ENCODE results near the gene AP1G1. TPM values are rescaled to one million over a fixed set of nuclear protein-coding genes. Genes with fewer than 3 reads are reported as not detected.
"Not testable (repeated sequence)": the region's sequence is repeated elsewhere in the genome, so short reads cannot be mapped to it uniquely, and the experiment has no call there.

The AP1G1 gene
- total and polyA plus RNA-seq, 10 of the 15 experiments (the other 5 are each of a cell fraction or from before 2014, with no cell fraction given): 5.9 to 83.7 (median 47.8) TPM

DNA sequence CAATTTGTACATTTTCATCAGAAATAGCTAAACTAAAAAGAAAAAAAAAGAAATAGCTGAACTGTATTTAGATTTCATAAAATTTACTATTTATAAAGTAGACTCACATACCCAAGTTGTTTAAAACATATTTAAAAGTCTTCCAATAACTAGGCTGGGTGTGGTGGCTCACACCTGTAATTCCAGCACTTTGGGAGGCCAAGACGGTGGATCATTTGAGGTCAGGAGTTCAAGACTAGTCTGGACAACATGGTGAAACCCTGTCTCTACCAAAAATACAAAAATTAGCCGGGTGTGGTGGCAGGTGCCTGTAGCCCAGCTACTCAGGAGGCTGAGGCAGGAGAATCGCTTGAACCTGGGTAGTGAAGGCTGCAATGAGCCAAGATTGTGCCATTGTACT is 23.5 kb downstream of the AP1G1 start:
- DNase-seq (ENCODE audit: low read depth, low spot score); H4K20me1 ChIP-seq (ENCODE audit: control insufficient read depth, insufficient read depth); H2AFZ ChIP-seq (ENCODE audit: control insufficient read depth, low read depth, low read length); H3K9ac ChIP-seq (ENCODE audit: control insufficient read depth, insufficient read depth, low read length); H3K27ac ChIP-seq (ENCODE audit: control insufficient read depth, insufficient read depth); H3K4me1 ChIP-seq (ENCODE audit: control insufficient read depth, insufficient read depth, low read length); BruUV-seq (replicated peaks); in situ Hi-C loops (cut with MboI); H3K4me3 ChIP-seq; H3K4me2 ChIP-seq (ENCODE audit: control insufficient read depth, insufficient read depth); intact Hi-C loops (cut with micrococcal nuclease; ENCODE audit: unreplicated experiment); ATAC-seq; FAIRE-seq; H3K9me3 ChIP-seq (replicated peaks; ENCODE audit: control insufficient read depth, insufficient read depth, low read length); H3K27me3 ChIP-seq (replicated peaks in 1 of 2; ENCODE audit: control insufficient read depth in 2 of 2, insufficient read depth in 2 of 2, low read length in 1 of 2): not testable (repeated sequence)
- ChIA-PET RAD21 (ENCODE audit: unreplicated experiment) (interaction anchor here (1.0 kb wide), 1 partner anchor 20 kb away, joined by 3 read pairs; no protein-coding TSS in a partner anchor), POLR2A (interaction anchor here (0.6 to 1.3 kb wide), 4 partner anchors 9 to 72 kb away, joined by 3 to 7 read pairs (median 4); no protein-coding TSS in a partner anchor), CTCF (interaction anchor here (0.6 to 1.5 kb wide), 5 partner anchors 9 to 97 kb away, joined by 4 to 7 read pairs (median 4); no protein-coding TSS in a partner anchor), SMC1A (ENCODE audit: uncharacterized antibody, unreplicated experiment) (interaction anchor here (0.6 to 1.7 kb wide), 4 partner anchors 9 to 97 kb away, joined by 3 to 9 read pairs (median 4); no protein-coding TSS in a partner anchor)
- Histone ChIP-seq H3K79me2 (ENCODE audit: control insufficient read depth, insufficient read depth, low read length) (peaks cover 22% of the 10 kb centered on the region), H3K36me3 (ENCODE audit: control insufficient read depth in 2 of 2, insufficient read depth in 2 of 2, low read length in 1 of 2) (peaks cover 0 to 20% of the 10 kb centered on the region in 2 experiments; a peak in 2 of 4 replicates)
- WGBS (ENCODE audit: insufficient coverage, insufficient replicate concordance, low lambda C conversion rate, missing lambda C conversion rate): 97% methylated on average over 3 of the region's 3 CpGs

DNA sequence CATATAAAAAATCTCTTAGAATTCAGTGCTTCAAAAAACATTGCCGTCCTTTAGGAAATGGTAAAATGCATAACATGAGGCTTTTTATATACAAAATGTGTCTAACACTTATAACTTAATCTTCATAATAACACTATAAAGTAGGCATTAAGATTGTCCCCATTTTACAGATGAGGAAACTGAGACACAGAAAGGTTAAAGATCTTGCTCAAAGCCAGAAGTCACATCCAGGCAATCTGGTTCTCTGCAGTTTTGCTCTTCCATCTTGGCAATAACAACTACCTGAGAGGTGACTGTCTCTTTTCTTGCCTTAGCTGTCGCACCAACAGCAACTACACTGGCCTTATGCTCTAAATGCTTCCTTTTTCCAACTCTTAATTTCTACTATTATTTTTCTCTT is 24.5 kb downstream of the AP1G1 start:
- H3K4me1 ChIP-seq (ENCODE audit: control insufficient read depth, insufficient read depth, low read length): no peaks in the 10 kb centered on the region; the same call in 1 of the 2 replicates
- intact Hi-C loops (cut with micrococcal nuclease; ENCODE audit: unreplicated experiment): no loop called here
- POLR2A ChIA-PET: interaction anchor here (1.3 kb wide), 2 partner anchors 8 to 11 kb away, joined by 4 to 7 read pairs; no protein-coding TSS in a partner anchor

More for the DNA sequence above, 24.5 kb downstream of the AP1G1 start:
- no peaks in the 10 kb centered on the region for H3K9me3 ChIP-seq (replicated peaks; ENCODE audit: control insufficient read depth, insufficient read depth, low read length)
- WGBS (ENCODE audit: insufficient coverage, insufficient replicate concordance, low lambda C conversion rate, missing lambda C conversion rate): 92% methylated on average over 2 of the region's 2 CpGs
- DNase-seq (ENCODE audit: low read depth, low spot score): no peak
- CTCF ChIA-PET: interaction anchor here (1.0 to 1.5 kb wide), 4 partner anchors 8 to 98 kb away, joined by 4 to 7 read pairs (median 4); no protein-coding TSS in a partner anchor
- no peaks in the 10 kb centered on the region for H4K20me1 ChIP-seq (ENCODE audit: control insufficient read depth, insufficient read depth)
- H3K27ac ChIP-seq (ENCODE audit: control insufficient read depth, insufficient read depth): no peak overlapping the region
- no peak overlapping the region for H3K4me3 ChIP-seq
- H3K27me3 ChIP-seq (replicated peaks in 1 of 2; ENCODE audit: control insufficient read depth in 2 of 2, insufficient read depth in 2 of 2, low read length in 1 of 2): no peaks in the 10 kb centered on the region
- TF ChIP-seq ETV6 (conservative IDR thresholded peaks at IDR 0.05 in 1 of 2, IDR thresholded peaks at IDR 0.05 in 1 of 2; ENCODE audit: borderline replicate concordance in 1 of 2, low read depth in 1 of 2): no peak
- TF ChIP-seq NFXL1 (IDR thresholded peaks at IDR 0.05; ENCODE audit: borderline replicate concordance): no peak
- H3K4me2 ChIP-seq (ENCODE audit: control insufficient read depth, insufficient read depth): no peak overlapping the region
- H3K79me2 ChIP-seq (ENCODE audit: control insufficient read depth, insufficient read depth, low read length): peaks cover 18% of the 10 kb centered on the region
- no TSS peak for BruUV-seq (replicated peaks)
- SMC1A ChIA-PET (ENCODE audit: uncharacterized antibody, unreplicated experiment): interaction anchor here (1.7 to 2.8 kb wide), 2 partner anchors 11 kb away, joined by 9 read pairs; no protein-coding TSS in a partner anchor
- no peak overlapping the region for H2AFZ ChIP-seq (ENCODE audit: control insufficient read depth, low read depth, low read length)
- in situ Hi-C loops (cut with MboI): no loop called here
- no peak for FAIRE-seq
- RAD21 ChIA-PET (ENCODE audit: unreplicated experiment): interaction anchor here (1.0 kb wide), 1 partner anchor 21 kb away, joined by 3 read pairs; no protein-coding TSS in a partner anchor
- no peak overlapping the region for H3K9ac ChIP-seq (ENCODE audit: control insufficient read depth, insufficient read depth, low read length)
- H3K36me3 ChIP-seq (ENCODE audit: control insufficient read depth in 2 of 2, insufficient read depth in 2 of 2, low read length in 1 of 2): peaks cover 0 to 22% of the 10 kb centered on the region in 2 experiments; a peak in 2 of 4 replicates
- ATAC-seq: no peak
